ENCODE measurements around the gene MCEMP1.

- TF ChIP-seq, protein P1, sequence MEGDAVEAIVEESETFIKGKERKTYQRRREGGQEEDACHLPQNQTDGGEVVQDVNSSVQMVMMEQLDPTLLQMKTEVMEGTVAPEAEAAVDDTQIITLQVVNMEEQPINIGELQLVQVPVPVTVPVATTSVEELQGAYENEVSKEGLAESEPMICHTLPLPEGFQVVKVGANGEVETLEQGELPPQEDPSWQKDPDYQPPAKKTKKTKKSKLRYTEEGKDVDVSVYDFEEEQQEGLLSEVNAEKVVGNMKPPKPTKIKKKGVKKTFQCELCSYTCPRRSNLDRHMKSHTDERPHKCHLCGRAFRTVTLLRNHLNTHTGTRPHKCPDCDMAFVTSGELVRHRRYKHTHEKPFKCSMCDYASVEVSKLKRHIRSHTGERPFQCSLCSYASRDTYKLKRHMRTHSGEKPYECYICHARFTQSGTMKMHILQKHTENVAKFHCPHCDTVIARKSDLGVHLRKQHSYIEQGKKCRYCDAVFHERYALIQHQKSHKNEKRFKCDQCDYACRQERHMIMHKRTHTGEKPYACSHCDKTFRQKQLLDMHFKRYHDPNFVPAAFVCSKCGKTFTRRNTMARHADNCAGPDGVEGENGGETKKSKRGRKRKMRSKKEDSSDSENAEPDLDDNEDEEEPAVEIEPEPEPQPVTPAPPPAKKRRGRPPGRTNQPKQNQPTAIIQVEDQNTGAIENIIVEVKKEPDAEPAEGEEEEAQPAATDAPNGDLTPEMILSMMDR (IDR thresholded peaks at IDR 0.05), result no peak
- no peak for TF ChIP-seq POLR2A (IDR thresholded peaks at IDR 0.05)
Measured at GRCh38 chr19:7646426-7646700, 30.5 kb upstream of the MCEMP1 start.

Measured in lower leg skin (tissue), 3 donors.